Aorta (tissue), 4 donors: ENCODE results near the gene GAGE12C. TPM values are rescaled to one million over a fixed set of nuclear protein-coding genes. Genes with fewer than 3 reads are reported as not detected.

ENCODE experiments used
- polyA plus RNA-seq, 2 donors: library from polyadenylated mRNA; stranded (reverse); fragments of 200-250 nt; gene quantifications; one replicate each; pipeline ENCODE4 v1.2.3, GENCODE V29; 2013
- total RNA-seq, 2 donors: library from RNA; stranded (reverse); fragmentation: NEBNext Ultra II Directional; extraction: Animal tissue kit (Norgen Biotek cat#: 25700); gene quantifications; one replicate each; pipeline ENCODE4 v1.2.1, GENCODE V29; 2021
- donor health status: healthy with polysubstance abuse.
- donor health status: Bipolar disorder and iron deficiency.
- donor health status: DM: no; HTN: no; CAD: no.
- donor health status: DM: yes; HTN: yes; CAD: no.

The GAGE12C gene
- total and polyA plus RNA-seq, 4 donors = not detected

Other genes starting within 250 kb of the GAGE12C start
- not detected for gene GAGE10, start 228.5 kb upstream of the GAGE12C start, total RNA-seq
- not detected for gene GAGE10, start 228.5 kb upstream of the GAGE12C start, polyA plus RNA-seq
- not detected for gene GAGE12J, start 210.1 kb upstream of the GAGE12C start, total RNA-seq
- not detected for gene GAGE12J, start 210.1 kb upstream of the GAGE12C start, polyA plus RNA-seq
- not detected for gene GAGE13, start 200.6 kb upstream of the GAGE12C start, total RNA-seq
- not detected for gene GAGE13, start 200.6 kb upstream of the GAGE12C start, polyA plus RNA-seq
- gene GAGE12D, start 9.6 kb downstream of the GAGE12C start, total RNA-seq = not detected
- not detected for gene GAGE12D, start 9.6 kb downstream of the GAGE12C start, polyA plus RNA-seq
- not detected for gene GAGE12E, start 19.1 kb downstream of the GAGE12C start, total RNA-seq
- not detected for gene GAGE12E, start 19.1 kb downstream of the GAGE12C start, polyA plus RNA-seq
- gene GAGE12F, start 28.7 kb downstream of the GAGE12C start, total RNA-seq = not detected
- gene GAGE12F, start 28.7 kb downstream of the GAGE12C start, polyA plus RNA-seq = not detected
- not detected for gene GAGE12G, start 38.2 kb downstream of the GAGE12C start, total RNA-seq
- not detected for gene GAGE12G, start 38.2 kb downstream of the GAGE12C start, polyA plus RNA-seq
- not detected for gene GAGE12H, start 47.8 kb downstream of the GAGE12C start, total RNA-seq
- not detected for gene GAGE12H, start 47.8 kb downstream of the GAGE12C start, polyA plus RNA-seq
- gene GAGE2A, start 57.3 kb downstream of the GAGE12C start, total RNA-seq = not detected
- gene GAGE2A, start 57.3 kb downstream of the GAGE12C start, polyA plus RNA-seq = not detected
- not detected for gene GAGE1, start 66.8 kb downstream of the GAGE12C start, total RNA-seq
- not detected for gene GAGE1, start 66.8 kb downstream of the GAGE12C start, polyA plus RNA-seq
- gene PAGE1, start 163.8 kb downstream of the GAGE12C start, total RNA-seq = not detected
- not detected for gene PAGE1, start 163.8 kb downstream of the GAGE12C start, polyA plus RNA-seq